ENCODE measurements around the gene ZSWIM9. TPM values are rescaled to one million over a fixed set of nuclear protein-coding genes. Genes with fewer than 3 reads are reported as not detected.

Gene ZSWIM9
- total RNA-seq, 1 donor from 2014 or later: 5.4 TPM

GRCh38 chr19:48154003-48154402 is 16.5 kb upstream of the ZSWIM9 start:
- Histone ChIP-seq H3K4me1 (no peaks in the 10 kb centered on the region), H3K27me3 (no peaks in the 10 kb centered on the region), H3K27ac (no peak overlapping the region), H3K9me3 (no peaks in the 10 kb centered on the region), H3K4me3 (no peak overlapping the region), H3K36me3 (no peaks in the 10 kb centered on the region)
- intact Hi-C loops (cut with DNase I): loop anchor here (5.0 kb wide), 1 partner anchor 47 kb away; no protein-coding TSS in a partner anchor
- TF ChIP-seq POLR2AphosphoS5 (IDR thresholded peaks at IDR 0.05; ENCODE audit: insufficient read depth in 1 of 2, low read depth in 1 of 2) (no peak), CTCF (IDR thresholded peaks at IDR 0.05) (no peak), POLR2A (IDR thresholded peaks at IDR 0.05) (no peak)
- DNase-seq (ENCODE audit: extremely low spot score in 2 of 2): no peak

- TF ChIP-seq POLR2A (IDR thresholded peaks at IDR 0.05) (no peak), CTCF (IDR thresholded peaks at IDR 0.05) (no peak), POLR2AphosphoS5 (IDR thresholded peaks at IDR 0.05; ENCODE audit: insufficient read depth in 1 of 2, low read depth in 1 of 2) (no peak)
- Histone ChIP-seq H3K9me3 (no peaks in the 10 kb centered on the region), H3K4me1 (no peaks in the 10 kb centered on the region), H3K36me3 (no peaks in the 10 kb centered on the region), H3K27ac (no peak overlapping the region), H3K4me3 (no peak overlapping the region), H3K27me3 (no peaks in the 10 kb centered on the region)
- no peak for DNase-seq (ENCODE audit: extremely low spot score in 2 of 2)
- intact Hi-C loops (cut with DNase I): no loop called here
Observed at GRCh38 chr19:48158210-48158790, 12.2 kb upstream of the ZSWIM9 start.

GRCh38 chr19:48168689-48169088 is 1.8 kb upstream of the ZSWIM9 start:
- no peak for TF ChIP-seq CTCF (IDR thresholded peaks at IDR 0.05)
- TF ChIP-seq POLR2A (IDR thresholded peaks at IDR 0.05): no peak
- TF ChIP-seq POLR2AphosphoS5 (IDR thresholded peaks at IDR 0.05; ENCODE audit: insufficient read depth in 1 of 2, low read depth in 1 of 2): no peak
- intact Hi-C loops (cut with DNase I): loop anchor here (5.0 kb wide), 1 partner anchor 1141 kb away; no protein-coding TSS in a partner anchor
- no peaks in the 10 kb centered on the region for H3K9me3 ChIP-seq
- H3K4me3 ChIP-seq: no peak overlapping the region
- no peak overlapping the region for H3K27ac ChIP-seq
- peaks cover 0 to 4% of the 10 kb centered on the region in 2 donors for H3K36me3 ChIP-seq
- H3K27me3 ChIP-seq: no peaks in the 10 kb centered on the region
- H3K4me1 ChIP-seq: peaks cover 20% of the 10 kb centered on the region
- DNase-seq (ENCODE audit: extremely low spot score in 2 of 2): no peak

GRCh38 chr19:48169578-48169938 is 922 bp upstream of the ZSWIM9 start:
- intact Hi-C loops (cut with DNase I): loop anchor here (5.0 kb wide), 1 partner anchor 1142 kb away; no protein-coding TSS in a partner anchor
- no peak for DNase-seq (ENCODE audit: extremely low spot score in 2 of 2)
- H3K27me3 ChIP-seq: no peaks in the 10 kb centered on the region
- peaks cover 0 to 12% of the 10 kb centered on the region in 2 donors for H3K36me3 ChIP-seq
- H3K9me3 ChIP-seq: no peaks in the 10 kb centered on the region
- H3K27ac ChIP-seq: peak overlapping the region; percentile 83
- H3K4me1 ChIP-seq: peaks cover 20% of the 10 kb centered on the region
- peak overlapping the region; percentile 72 to 85 for H3K4me3 ChIP-seq
- no peak for TF ChIP-seq CTCF (IDR thresholded peaks at IDR 0.05)
- no peak for TF ChIP-seq POLR2A (IDR thresholded peaks at IDR 0.05)
- no peak for TF ChIP-seq POLR2AphosphoS5 (IDR thresholded peaks at IDR 0.05; ENCODE audit: insufficient read depth in 1 of 2, low read depth in 1 of 2)

- Histone ChIP-seq H3K27ac (peak overlapping the region; percentile 83), H3K36me3 (peaks cover 0 to 15% of the 10 kb centered on the region in 2 donors), H3K4me1 (peaks cover 20% of the 10 kb centered on the region), H3K9me3 (no peaks in the 10 kb centered on the region), H3K27me3 (no peaks in the 10 kb centered on the region), H3K4me3 (peak overlapping the region; percentile 72 to 85)
- intact Hi-C loops (cut with DNase I): no loop called here
- TF ChIP-seq POLR2AphosphoS5 (IDR thresholded peaks at IDR 0.05; ENCODE audit: insufficient read depth in 1 of 2, low read depth in 1 of 2) (no peak), CTCF (IDR thresholded peaks at IDR 0.05) (no peak)
- DNase-seq (ENCODE audit: extremely low spot score in 2 of 2): no peak
Observed at GRCh38 chr19:48170817-48171347, 402 bp downstream of the ZSWIM9 start.

All from vagina (tissue), 2 donors.